ENCODE data around the gene MET.

MET gene

GRCh38 chr7:116797612-116798011 is 125.6 kb downstream of the MET start:
- TF ChIP-seq, protein P1, sequence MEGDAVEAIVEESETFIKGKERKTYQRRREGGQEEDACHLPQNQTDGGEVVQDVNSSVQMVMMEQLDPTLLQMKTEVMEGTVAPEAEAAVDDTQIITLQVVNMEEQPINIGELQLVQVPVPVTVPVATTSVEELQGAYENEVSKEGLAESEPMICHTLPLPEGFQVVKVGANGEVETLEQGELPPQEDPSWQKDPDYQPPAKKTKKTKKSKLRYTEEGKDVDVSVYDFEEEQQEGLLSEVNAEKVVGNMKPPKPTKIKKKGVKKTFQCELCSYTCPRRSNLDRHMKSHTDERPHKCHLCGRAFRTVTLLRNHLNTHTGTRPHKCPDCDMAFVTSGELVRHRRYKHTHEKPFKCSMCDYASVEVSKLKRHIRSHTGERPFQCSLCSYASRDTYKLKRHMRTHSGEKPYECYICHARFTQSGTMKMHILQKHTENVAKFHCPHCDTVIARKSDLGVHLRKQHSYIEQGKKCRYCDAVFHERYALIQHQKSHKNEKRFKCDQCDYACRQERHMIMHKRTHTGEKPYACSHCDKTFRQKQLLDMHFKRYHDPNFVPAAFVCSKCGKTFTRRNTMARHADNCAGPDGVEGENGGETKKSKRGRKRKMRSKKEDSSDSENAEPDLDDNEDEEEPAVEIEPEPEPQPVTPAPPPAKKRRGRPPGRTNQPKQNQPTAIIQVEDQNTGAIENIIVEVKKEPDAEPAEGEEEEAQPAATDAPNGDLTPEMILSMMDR (IDR thresholded peaks at IDR 0.05; ENCODE audit: borderline replicate concordance, control extremely low read depth, extremely low read depth, insufficient read depth, missing control alignments): no peak
- in situ Hi-C loops (cut with MboI; ENCODE audit: low sequenced_read_pairs, unreplicated experiment): no loop called here

DNA sequence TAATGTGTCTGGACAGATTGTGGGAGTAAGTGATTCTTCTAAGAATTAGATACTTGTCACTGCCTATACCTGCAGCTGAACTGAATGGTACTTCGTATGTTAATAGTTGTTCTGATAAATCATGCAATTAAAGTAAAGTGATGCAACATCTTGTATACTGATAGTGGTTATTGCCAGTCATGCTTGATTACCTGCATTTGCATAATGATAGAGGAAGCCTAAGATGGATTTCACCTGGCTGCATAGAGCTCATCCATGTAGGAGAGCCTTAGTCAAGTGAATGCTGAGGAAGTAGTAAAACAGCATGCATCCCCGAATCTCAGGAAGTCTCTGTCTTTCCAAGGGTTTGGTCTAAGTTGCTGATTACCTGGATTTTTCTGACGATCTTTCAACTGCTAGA is 126.2 kb downstream of the MET start:
- no peak for DNase-seq (ENCODE audit: low spot score)
- TF ChIP-seq, protein P1 (IDR thresholded peaks at IDR 0.05; ENCODE audit: borderline replicate concordance, control extremely low read depth, extremely low read depth, insufficient read depth, missing control alignments): no peak
- in situ Hi-C loops (cut with MboI; ENCODE audit: low sequenced_read_pairs, unreplicated experiment): no loop called here

More at GRCh38 chr7:116797612-116798011, 125.6 kb downstream of the MET start:
- DNase-seq (ENCODE audit: low spot score): no peak

DNA sequence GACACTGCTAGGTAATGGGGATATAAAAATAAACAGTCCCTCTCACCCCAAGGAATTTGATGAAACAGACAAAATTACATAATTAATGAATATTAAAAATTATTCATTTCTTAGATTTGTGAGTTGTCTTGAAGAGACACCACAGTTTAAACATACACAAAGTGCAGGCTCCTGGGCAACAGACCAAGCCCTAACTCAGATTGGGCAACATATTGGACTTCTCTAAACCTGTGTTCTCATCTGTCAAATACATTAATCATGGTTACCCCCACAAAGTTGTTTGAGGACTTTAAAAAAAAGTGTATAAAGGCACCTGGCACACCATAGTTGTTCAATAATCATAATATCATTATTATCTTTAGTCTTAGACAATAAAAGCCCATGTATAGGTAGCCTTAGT is 127.9 kb downstream of the MET start:
- no peak for DNase-seq (ENCODE audit: low spot score)
- TF ChIP-seq, protein P1 (IDR thresholded peaks at IDR 0.05; ENCODE audit: borderline replicate concordance, control extremely low read depth, extremely low read depth, insufficient read depth, missing control alignments): no peak
- in situ Hi-C loops (cut with MboI; ENCODE audit: low sequenced_read_pairs, unreplicated experiment): loop anchor here (10.0 to 25.0 kb wide), 2 partner anchors 535 to 638 kb away; no protein-coding TSS in a partner anchor

DNA sequence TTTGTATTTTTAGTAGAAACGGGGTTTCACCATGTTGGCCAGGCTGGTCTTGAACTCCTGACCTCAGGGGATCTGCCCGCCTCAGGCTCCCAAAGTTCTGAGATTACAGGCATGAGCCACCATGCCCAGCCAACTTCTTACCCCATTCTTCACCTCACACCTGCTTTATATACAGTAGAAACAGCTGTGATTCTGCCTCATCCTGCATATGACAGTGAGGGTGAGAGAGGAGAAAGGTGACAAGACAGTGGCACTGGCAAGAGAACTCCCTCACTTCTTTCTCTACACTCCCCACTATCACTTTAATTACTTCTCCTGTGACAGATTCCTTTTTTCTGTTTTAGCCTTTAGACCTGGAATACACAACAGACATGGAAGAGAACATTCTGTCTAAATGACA is 128.6 kb downstream of the MET start:
- TF ChIP-seq, protein P1 (IDR thresholded peaks at IDR 0.05; ENCODE audit: borderline replicate concordance, control extremely low read depth, extremely low read depth, insufficient read depth, missing control alignments): no peak
- in situ Hi-C loops (cut with MboI; ENCODE audit: low sequenced_read_pairs, unreplicated experiment): loop anchor here (10.0 to 25.0 kb wide), 2 partner anchors 536 to 638 kb away; no protein-coding TSS in a partner anchor
- no peak for DNase-seq (ENCODE audit: low spot score)

GRCh38 chr7:116801092-116801710 is 129.2 kb downstream of the MET start:
- no peak for DNase-seq (ENCODE audit: low spot score)
- TF ChIP-seq, protein P1 (IDR thresholded peaks at IDR 0.05; ENCODE audit: borderline replicate concordance, control extremely low read depth, extremely low read depth, insufficient read depth, missing control alignments): no peak
- in situ Hi-C loops (cut with MboI; ENCODE audit: low sequenced_read_pairs, unreplicated experiment): loop anchor here (10.0 to 25.0 kb wide), 2 partner anchors 536 to 639 kb away; no protein-coding TSS in a partner anchor

DNA sequence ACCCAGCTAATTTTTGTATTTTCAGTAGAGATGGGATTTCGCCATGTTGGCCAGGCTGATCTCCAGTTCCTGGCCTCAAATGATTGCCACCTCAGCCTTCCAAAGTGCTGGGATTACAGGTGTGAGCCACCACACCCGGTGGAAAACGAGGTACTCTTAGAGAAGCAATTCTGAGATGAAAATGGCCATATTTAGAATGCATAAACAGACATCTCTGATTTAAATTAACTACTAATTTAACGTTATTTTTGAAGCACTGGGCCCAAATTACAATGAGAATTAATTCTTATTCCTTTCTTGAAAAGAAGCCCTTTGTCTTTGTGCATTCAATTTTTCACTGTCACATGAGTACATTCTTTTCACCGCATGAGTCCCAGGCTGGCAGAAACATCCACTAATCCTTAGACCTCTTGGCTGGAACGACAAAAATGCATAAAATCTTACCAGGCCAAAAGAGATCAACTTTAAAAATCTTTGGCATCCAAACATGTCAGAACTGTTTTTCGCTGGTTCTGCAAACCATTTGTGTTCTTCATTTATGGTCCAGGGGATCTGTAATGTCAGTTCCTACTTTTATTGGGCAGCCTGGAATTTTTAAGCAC is 130.2 kb downstream of the MET start:
- no peak for DNase-seq (ENCODE audit: low spot score)
- in situ Hi-C loops (cut with MboI; ENCODE audit: low sequenced_read_pairs, unreplicated experiment): loop anchor here (10.0 to 25.0 kb wide), 2 partner anchors 537 to 640 kb away; no protein-coding TSS in a partner anchor
- TF ChIP-seq, protein P1 (IDR thresholded peaks at IDR 0.05; ENCODE audit: borderline replicate concordance, control extremely low read depth, extremely low read depth, insufficient read depth, missing control alignments): no peak
